Calu3 (cell line): ENCODE results near the gene ZNF521. TPM values are rescaled to one million over a fixed set of nuclear protein-coding genes. Genes with fewer than 3 reads are reported as not detected.

ENCODE experiments used
- BruUV-seq: library from RNA; stranded (reverse); fragments of 400-500 nt; replicated peaks from 2 replicates; lab custom pipeline; 2021; lab: Mats Ljungman, UMichigan
- CTCF ChIA-PET: fragments of 300-600 bp; sonication (Branson Sonifier 250); formaldehyde crosslinking; loops from one replicate; lab custom pipeline; 2022; ENCODE audit warnings: antibody characterized with exemption; lab: Charles Lee
- DNase-seq: peaks from one replicate; pipeline ENCODE4 v3.0.0; 2022
- H3K27ac Mint-ChIP-seq: one replicate; pipeline ENCODE4 v1.8.0; 2022; ENCODE audit warnings: mixed read lengths; ENCODE audit not compliant: unreplicated experiment
- H3K27me3 Mint-ChIP-seq: one replicate; pipeline ENCODE4 v1.8.0; 2022; ENCODE audit warnings: mixed read lengths; ENCODE audit not compliant: unreplicated experiment
- H3K36me3 Mint-ChIP-seq: one replicate; pipeline ENCODE4 v1.8.0; 2022; ENCODE audit warnings: mild to moderate bottlenecking, moderate library complexity, mixed read lengths; ENCODE audit not compliant: insufficient read depth, unreplicated experiment
- H3K4me1 Mint-ChIP-seq: one replicate; pipeline ENCODE4 v1.8.0; 2022; ENCODE audit warnings: mild to moderate bottlenecking, low read depth, mixed read lengths; ENCODE audit not compliant: unreplicated experiment
- H3K4me3 Mint-ChIP-seq: one replicate; pipeline ENCODE4 v1.8.0; 2022; ENCODE audit warnings: mild to moderate bottlenecking, low read depth, moderate library complexity, mixed read lengths; ENCODE audit not compliant: unreplicated experiment
- H3K9me3 Mint-ChIP-seq: one replicate; pipeline ENCODE4 v1.8.0; 2022; ENCODE audit warnings: low read depth, mixed read lengths; ENCODE audit not compliant: unreplicated experiment
- intact Hi-C: fragments of 100-400 bp; cut with micrococcal nuclease; formaldehyde crosslinking; loops from one replicate; pipeline ENCODE4 v1.10.0; 2022; ENCODE audit not compliant: unreplicated experiment
- total RNA-seq: library from RNA; stranded (reverse); gene quantifications from 2 replicates; pipeline ENCODE4 v1.2.3, GENCODE V29; 2022
- TF ChIP-seq, protein P1 (sequence below): fragments of 200-600 bp; IDR thresholded peaks from one replicate; pipeline ENCODE4 v1.8.0; 2022; ENCODE audit warnings: antibody characterized with exemption; ENCODE audit not compliant: unreplicated experiment

ZNF521 gene
- total RNA-seq, 1 experiment from 2014 or later: not detected

DNA sequence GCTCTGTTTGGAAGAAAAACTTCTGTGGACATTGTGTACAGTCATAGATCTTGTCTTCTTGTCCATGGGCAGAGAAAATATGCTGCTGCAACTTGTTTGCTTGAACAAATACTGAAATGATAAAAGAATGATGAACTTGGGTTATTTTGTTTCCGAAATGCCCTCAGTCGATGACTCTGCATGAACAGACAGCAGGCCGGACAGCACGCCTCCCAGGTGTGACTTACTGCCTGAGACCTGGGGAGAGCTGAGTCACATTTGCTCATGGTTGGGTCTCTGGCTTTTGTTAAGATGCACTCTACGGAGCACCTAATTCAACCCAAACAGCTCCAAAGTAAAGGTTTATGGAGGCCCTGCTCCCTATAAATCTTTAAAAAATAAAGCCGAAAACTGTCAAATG is 262.5 kb downstream of the ZNF521 start:
- Mint-ChIP-seq H3K9me3 (no peaks in the 10 kb centered on the region), H3K36me3 (no peaks in the 10 kb centered on the region), H3K27ac (no peak overlapping the region), H3K27me3 (peaks cover 15% of the 10 kb centered on the region), H3K4me1 (no peaks in the 10 kb centered on the region), H3K4me3 (no peak overlapping the region)
- TF ChIP-seq, protein P1, sequence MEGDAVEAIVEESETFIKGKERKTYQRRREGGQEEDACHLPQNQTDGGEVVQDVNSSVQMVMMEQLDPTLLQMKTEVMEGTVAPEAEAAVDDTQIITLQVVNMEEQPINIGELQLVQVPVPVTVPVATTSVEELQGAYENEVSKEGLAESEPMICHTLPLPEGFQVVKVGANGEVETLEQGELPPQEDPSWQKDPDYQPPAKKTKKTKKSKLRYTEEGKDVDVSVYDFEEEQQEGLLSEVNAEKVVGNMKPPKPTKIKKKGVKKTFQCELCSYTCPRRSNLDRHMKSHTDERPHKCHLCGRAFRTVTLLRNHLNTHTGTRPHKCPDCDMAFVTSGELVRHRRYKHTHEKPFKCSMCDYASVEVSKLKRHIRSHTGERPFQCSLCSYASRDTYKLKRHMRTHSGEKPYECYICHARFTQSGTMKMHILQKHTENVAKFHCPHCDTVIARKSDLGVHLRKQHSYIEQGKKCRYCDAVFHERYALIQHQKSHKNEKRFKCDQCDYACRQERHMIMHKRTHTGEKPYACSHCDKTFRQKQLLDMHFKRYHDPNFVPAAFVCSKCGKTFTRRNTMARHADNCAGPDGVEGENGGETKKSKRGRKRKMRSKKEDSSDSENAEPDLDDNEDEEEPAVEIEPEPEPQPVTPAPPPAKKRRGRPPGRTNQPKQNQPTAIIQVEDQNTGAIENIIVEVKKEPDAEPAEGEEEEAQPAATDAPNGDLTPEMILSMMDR: no peak
- no TSS peak for BruUV-seq
- no peak for DNase-seq
- intact Hi-C loops: no loop called here
- CTCF ChIA-PET: no interaction called here

GRCh38 chr18:25086876-25087275 is 265.1 kb downstream of the ZNF521 start:
- CTCF ChIA-PET: no interaction called here
- TF ChIP-seq, protein P1: no peak
- Mint-ChIP-seq H3K4me1 (no peaks in the 10 kb centered on the region), H3K9me3 (no peaks in the 10 kb centered on the region), H3K27ac (no peak overlapping the region), H3K4me3 (no peak overlapping the region), H3K36me3 (no peaks in the 10 kb centered on the region), H3K27me3 (peaks cover 2% of the 10 kb centered on the region)
- BruUV-seq: no TSS peak
- DNase-seq: no peak
- intact Hi-C loops: no loop called here

GRCh38 chr18:25081001-25081400 is 271.0 kb downstream of the ZNF521 start:
- TF ChIP-seq, protein P1: no peak
- Mint-ChIP-seq H3K9me3 (no peaks in the 10 kb centered on the region), H3K4me1 (no peaks in the 10 kb centered on the region), H3K36me3 (no peaks in the 10 kb centered on the region), H3K4me3 (no peak overlapping the region), H3K27ac (no peak overlapping the region), H3K27me3 (peaks cover 20% of the 10 kb centered on the region)
- BruUV-seq: no TSS peak
- CTCF ChIA-PET: no interaction called here
- DNase-seq: no peak
- intact Hi-C loops: no loop called here

- no peak overlapping the region for H3K27ac Mint-ChIP-seq
- no peaks in the 10 kb centered on the region for H3K9me3 Mint-ChIP-seq
- H3K36me3 Mint-ChIP-seq: no peaks in the 10 kb centered on the region
- no peaks in the 10 kb centered on the region for H3K4me1 Mint-ChIP-seq
- intact Hi-C loops: no loop called here
- TF ChIP-seq, protein P1: no peak
- peaks cover 20% of the 10 kb centered on the region for H3K27me3 Mint-ChIP-seq
- BruUV-seq: no TSS peak
- no peak for DNase-seq
- CTCF ChIA-PET: no interaction called here
- no peak overlapping the region for H3K4me3 Mint-ChIP-seq
Observed at GRCh38 chr18:25080211-25080610, 271.8 kb downstream of the ZNF521 start.
